ENCODE data around the gene EHD1.
A peak's percentile ranks its signal among the peaks of the same experiment; 100 is the strongest.

EHD1 gene

GRCh38 chr11:64859542-64860414 is 18.6 kb downstream of the EHD1 start:
- peak overlapping the region in 1 of 2 donors; percentile 15 for H3K4me3 ChIP-seq (ENCODE audit: low read length in 2 of 2)
- H3K27me3 ChIP-seq (ENCODE audit: control insufficient read depth in 2 of 2, insufficient read depth in 2 of 2, low read length in 2 of 2) = no peaks in the 10 kb centered on the region
- peaks cover 21 to 22% of the 10 kb centered on the region in 2 donors for H3K36me3 ChIP-seq (ENCODE audit: control insufficient read depth in 2 of 2, insufficient read depth in 2 of 2, low read length in 2 of 2)
- peak overlapping the region; percentile 58 to 82 for H3K27ac ChIP-seq (ENCODE audit: low read depth in 2 of 2, low read length in 2 of 2)
- peak overlapping the region; percentile 13 to 26 for H3K9ac ChIP-seq (ENCODE audit: low read depth in 1 of 2, low read length in 2 of 2)
- H3K9me3 ChIP-seq (ENCODE audit: control insufficient read depth in 2 of 2, low read length in 2 of 2) = no peaks in the 10 kb centered on the region
- peaks cover 58 to 63% of the 10 kb centered on the region in 2 donors for H3K4me1 ChIP-seq (ENCODE audit: control insufficient read depth in 2 of 2, insufficient read depth in 2 of 2, low read length in 2 of 2)

- peaks cover 32 to 34% of the 10 kb centered on the region in 2 donors for H3K36me3 ChIP-seq (ENCODE audit: control insufficient read depth in 2 of 2, insufficient read depth in 2 of 2, low read length in 2 of 2)
- H3K27ac ChIP-seq (ENCODE audit: low read depth in 2 of 2, low read length in 2 of 2) = peak overlapping the region; percentile 52 to 82
- H3K4me1 ChIP-seq (ENCODE audit: control insufficient read depth in 2 of 2, insufficient read depth in 2 of 2, low read length in 2 of 2) = peaks cover 58 to 65% of the 10 kb centered on the region in 2 donors
- no peak overlapping the region for H3K4me3 ChIP-seq (ENCODE audit: low read length in 2 of 2)
- no peaks in the 10 kb centered on the region for H3K9me3 ChIP-seq (ENCODE audit: control insufficient read depth in 2 of 2, low read length in 2 of 2)
- H3K9ac ChIP-seq (ENCODE audit: low read depth in 1 of 2, low read length in 2 of 2) = no peak overlapping the region
- no peaks in the 10 kb centered on the region for H3K27me3 ChIP-seq (ENCODE audit: control insufficient read depth in 2 of 2, insufficient read depth in 2 of 2, low read length in 2 of 2)
Observed at GRCh38 chr11:64858467-64859263, 19.8 kb downstream of the EHD1 start.

- H3K27ac ChIP-seq (ENCODE audit: low read depth in 2 of 2, low read length in 2 of 2) = peak overlapping the region in 1 of 2 donors; percentile 48
- peaks cover 38 to 39% of the 10 kb centered on the region in 2 donors for H3K36me3 ChIP-seq (ENCODE audit: control insufficient read depth in 2 of 2, insufficient read depth in 2 of 2, low read length in 2 of 2)
- no peaks in the 10 kb centered on the region for H3K27me3 ChIP-seq (ENCODE audit: control insufficient read depth in 2 of 2, insufficient read depth in 2 of 2, low read length in 2 of 2)
- no peak overlapping the region for H3K4me3 ChIP-seq (ENCODE audit: low read length in 2 of 2)
- H3K9ac ChIP-seq (ENCODE audit: low read depth in 1 of 2, low read length in 2 of 2) = no peak overlapping the region
- H3K4me1 ChIP-seq (ENCODE audit: control insufficient read depth in 2 of 2, insufficient read depth in 2 of 2, low read length in 2 of 2) = peaks cover 56 to 66% of the 10 kb centered on the region in 2 donors
- no peaks in the 10 kb centered on the region for H3K9me3 ChIP-seq (ENCODE audit: control insufficient read depth in 2 of 2, low read length in 2 of 2)
Observed at GRCh38 chr11:64857485-64857884, 20.9 kb downstream of the EHD1 start.

GRCh38 chr11:64856382-64857227 is 21.8 kb downstream of the EHD1 start:
- Histone ChIP-seq H3K4me1 (ENCODE audit: control insufficient read depth in 2 of 2, insufficient read depth in 2 of 2, low read length in 2 of 2) (peaks cover 63 to 64% of the 10 kb centered on the region in 2 donors), H3K27ac (ENCODE audit: low read depth in 2 of 2, low read length in 2 of 2) (peak overlapping the region; percentile 72 to 77), H3K9me3 (ENCODE audit: control insufficient read depth in 2 of 2, low read length in 2 of 2) (no peaks in the 10 kb centered on the region), H3K9ac (ENCODE audit: low read depth in 1 of 2, low read length in 2 of 2) (peak overlapping the region in 1 of 2 donors; percentile 6), H3K4me3 (ENCODE audit: low read length in 2 of 2) (no peak overlapping the region), H3K27me3 (ENCODE audit: control insufficient read depth in 2 of 2, insufficient read depth in 2 of 2, low read length in 2 of 2) (no peaks in the 10 kb centered on the region), H3K36me3 (ENCODE audit: control insufficient read depth in 2 of 2, insufficient read depth in 2 of 2, low read length in 2 of 2) (peaks cover 38 to 40% of the 10 kb centered on the region in 2 donors)

DNA sequence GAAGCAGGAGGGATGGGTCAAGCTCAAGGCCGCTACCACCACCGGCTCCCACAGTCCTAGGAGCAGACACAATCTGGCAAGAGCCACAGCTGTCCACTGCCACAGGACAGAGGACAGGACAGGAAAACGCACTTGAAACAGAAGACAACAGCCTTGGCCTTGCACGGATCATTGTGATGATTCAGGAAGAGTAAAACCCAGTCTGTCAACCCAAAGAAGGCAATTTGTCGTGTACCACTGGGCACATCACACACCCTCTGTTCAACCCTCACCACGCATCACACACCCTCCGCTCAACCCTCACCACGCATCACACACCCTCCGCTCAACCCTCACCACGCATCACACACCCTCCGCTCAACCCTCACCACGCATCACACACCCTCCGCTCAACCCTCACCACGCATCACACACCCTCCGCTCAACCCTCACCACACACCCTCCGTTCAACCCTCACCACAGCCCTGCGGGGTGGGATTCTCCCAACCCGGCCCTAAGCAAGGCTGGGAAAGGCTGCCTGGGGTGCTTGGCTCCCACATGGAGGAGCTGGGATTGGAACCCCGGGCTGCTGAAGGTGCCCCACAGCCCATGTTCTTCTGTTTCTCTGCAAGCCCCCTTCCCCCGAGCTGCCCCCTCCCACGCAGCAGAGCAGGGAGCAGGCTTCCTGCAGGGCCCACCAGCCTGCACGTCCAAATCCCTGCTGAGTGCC is 22.7 kb downstream of the EHD1 start:
- peaks cover 64 to 67% of the 10 kb centered on the region in 2 donors for H3K4me1 ChIP-seq (ENCODE audit: control insufficient read depth in 2 of 2, insufficient read depth in 2 of 2, low read length in 2 of 2)
- H3K9me3 ChIP-seq (ENCODE audit: control insufficient read depth in 2 of 2, low read length in 2 of 2) = no peaks in the 10 kb centered on the region
- peak overlapping the region; percentile 72 to 77 for H3K27ac ChIP-seq (ENCODE audit: low read depth in 2 of 2, low read length in 2 of 2)
- H3K4me3 ChIP-seq (ENCODE audit: low read length in 2 of 2) = no peak overlapping the region
- no peaks in the 10 kb centered on the region for H3K27me3 ChIP-seq (ENCODE audit: control insufficient read depth in 2 of 2, insufficient read depth in 2 of 2, low read length in 2 of 2)
- H3K9ac ChIP-seq (ENCODE audit: low read depth in 1 of 2, low read length in 2 of 2) = peak overlapping the region in 1 of 2 donors; percentile 28
- H3K36me3 ChIP-seq (ENCODE audit: control insufficient read depth in 2 of 2, insufficient read depth in 2 of 2, low read length in 2 of 2) = peaks cover 38 to 40% of the 10 kb centered on the region in 2 donors

DNA sequence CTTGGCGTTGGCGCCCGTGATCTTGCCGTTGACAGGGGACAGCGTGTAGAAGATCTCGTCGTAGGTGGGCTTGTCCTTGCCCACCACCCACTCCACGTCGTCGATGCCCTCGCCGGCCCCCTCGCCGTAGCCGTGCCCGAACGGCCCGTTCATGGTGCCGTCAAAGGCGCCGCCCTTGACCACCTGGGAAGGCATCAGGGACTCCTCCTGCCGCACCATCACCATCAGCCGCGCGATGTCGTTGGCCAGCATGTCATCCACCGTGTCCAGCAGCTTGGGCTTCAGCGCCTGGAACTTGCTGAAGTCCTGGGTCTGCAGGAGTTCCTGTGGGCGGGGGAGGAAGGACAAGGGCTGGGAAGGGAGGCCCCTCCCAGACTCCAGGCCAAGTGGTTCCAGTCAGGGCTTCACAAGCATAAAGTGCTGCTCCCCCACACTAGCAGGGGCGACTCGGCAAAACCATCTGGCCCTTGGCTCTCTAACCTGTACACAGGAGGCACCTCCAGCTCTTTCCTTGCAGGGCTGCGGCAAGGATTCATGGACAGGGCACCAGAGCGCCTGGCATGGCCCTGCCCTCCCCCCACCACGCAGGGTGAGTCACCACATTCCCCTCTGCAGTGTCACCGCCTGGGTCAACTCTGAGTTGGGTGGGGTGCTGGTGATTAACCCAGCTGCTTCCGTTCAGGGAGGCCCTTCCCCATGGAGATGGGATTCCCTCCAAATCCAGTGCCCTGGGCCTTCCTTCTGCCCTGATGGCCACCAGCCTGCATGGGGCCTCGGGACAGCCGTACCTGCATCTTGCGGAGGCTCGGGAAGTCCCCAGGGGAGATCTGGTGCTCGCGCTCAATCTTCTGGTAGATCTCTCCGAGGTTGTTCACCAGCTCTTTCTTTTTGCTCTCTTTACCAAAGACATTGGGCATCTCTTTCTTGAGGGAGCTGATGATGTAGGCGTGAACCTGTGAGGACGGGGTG is 23.6 kb downstream of the EHD1 start:
- Histone ChIP-seq H3K36me3 (ENCODE audit: control insufficient read depth in 2 of 2, insufficient read depth in 2 of 2, low read length in 2 of 2) (peaks cover 36 to 37% of the 10 kb centered on the region in 2 donors), H3K9ac (ENCODE audit: low read depth in 1 of 2, low read length in 2 of 2) (peak overlapping the region; percentile 32 to 52), H3K27me3 (ENCODE audit: control insufficient read depth in 2 of 2, insufficient read depth in 2 of 2, low read length in 2 of 2) (no peaks in the 10 kb centered on the region), H3K27ac (ENCODE audit: low read depth in 2 of 2, low read length in 2 of 2) (peak overlapping the region; percentile 72 to 77), H3K9me3 (ENCODE audit: control insufficient read depth in 2 of 2, low read length in 2 of 2) (no peaks in the 10 kb centered on the region), H3K4me1 (ENCODE audit: control insufficient read depth in 2 of 2, insufficient read depth in 2 of 2, low read length in 2 of 2) (peaks cover 61 to 67% of the 10 kb centered on the region in 2 donors), H3K4me3 (ENCODE audit: low read length in 2 of 2) (peak overlapping the region; percentile 6 to 13)

DNA sequence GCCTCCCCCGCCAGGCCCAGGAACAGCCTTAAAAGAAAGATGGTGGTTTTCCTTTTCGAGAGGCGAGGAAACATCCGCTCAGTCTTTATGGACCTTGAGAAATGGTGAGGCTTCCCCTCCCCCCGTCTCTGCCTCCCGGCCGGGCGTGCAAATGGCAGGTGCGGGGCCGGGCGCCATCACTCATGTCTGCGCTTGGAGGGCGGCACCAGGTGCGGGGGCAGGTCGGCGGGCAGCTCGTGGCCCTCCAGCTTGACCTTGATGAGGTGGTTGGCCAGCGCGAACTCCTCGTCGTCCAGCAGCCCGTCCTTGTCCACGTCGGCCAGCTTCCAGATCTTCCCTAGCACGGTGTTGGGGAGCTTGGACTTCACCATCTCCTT is 24.3 kb downstream of the EHD1 start:
- H3K4me1 ChIP-seq (ENCODE audit: control insufficient read depth in 2 of 2, insufficient read depth in 2 of 2, low read length in 2 of 2) = peaks cover 64 to 70% of the 10 kb centered on the region in 2 donors
- peak overlapping the region in 1 of 2 donors; percentile 52 for H3K9ac ChIP-seq (ENCODE audit: low read depth in 1 of 2, low read length in 2 of 2)
- no peaks in the 10 kb centered on the region for H3K9me3 ChIP-seq (ENCODE audit: control insufficient read depth in 2 of 2, low read length in 2 of 2)
- H3K27ac ChIP-seq (ENCODE audit: low read depth in 2 of 2, low read length in 2 of 2) = peak overlapping the region; percentile 72 to 77
- H3K4me3 ChIP-seq (ENCODE audit: low read length in 2 of 2) = peak overlapping the region in 1 of 2 donors; percentile 6
- peaks cover 31 to 32% of the 10 kb centered on the region in 2 donors for H3K36me3 ChIP-seq (ENCODE audit: control insufficient read depth in 2 of 2, insufficient read depth in 2 of 2, low read length in 2 of 2)
- H3K27me3 ChIP-seq (ENCODE audit: control insufficient read depth in 2 of 2, insufficient read depth in 2 of 2, low read length in 2 of 2) = no peaks in the 10 kb centered on the region

- Histone ChIP-seq H3K27ac (ENCODE audit: low read depth in 2 of 2, low read length in 2 of 2) (peak overlapping the region in 1 of 2 donors; percentile 77), H3K4me3 (ENCODE audit: low read length in 2 of 2) (no peak overlapping the region), H3K9ac (ENCODE audit: low read depth in 1 of 2, low read length in 2 of 2) (no peak overlapping the region), H3K27me3 (ENCODE audit: control insufficient read depth in 2 of 2, insufficient read depth in 2 of 2, low read length in 2 of 2) (no peaks in the 10 kb centered on the region), H3K4me1 (ENCODE audit: control insufficient read depth in 2 of 2, insufficient read depth in 2 of 2, low read length in 2 of 2) (peaks cover 66 to 70% of the 10 kb centered on the region in 2 donors), H3K36me3 (ENCODE audit: control insufficient read depth in 2 of 2, insufficient read depth in 2 of 2, low read length in 2 of 2) (peaks cover 28 to 30% of the 10 kb centered on the region in 2 donors), H3K9me3 (ENCODE audit: control insufficient read depth in 2 of 2, low read length in 2 of 2) (no peaks in the 10 kb centered on the region)
Observed at GRCh38 chr11:64853709-64854108, 24.7 kb downstream of the EHD1 start.

Measured in mucosa of rectum (tissue), 2 donors.